HFFc6 (cell line): Measurements from ENCODE around the gene BIRC7. TPM values are rescaled to one million over a fixed set of nuclear protein-coding genes. Genes with fewer than 3 reads are reported as not detected.

Experiments used
- DNase-seq: peaks from one replicate; pipeline ENCODE4 v3.0.0-alpha.2; 2018
- H3K27ac Mint-ChIP-seq: 2 replicates; pipeline ENCODE4 v1.8.0; 2020; ENCODE audit warnings: mild to moderate bottlenecking, mixed read lengths
- H3K27me3 Mint-ChIP-seq: 2 replicates; pipeline ENCODE4 v1.8.0; 2021; ENCODE audit warnings: mild to moderate bottlenecking, moderate library complexity, mixed read lengths; ENCODE audit not compliant: insufficient read depth
- H3K36me3 Mint-ChIP-seq: 2 replicates; pipeline ENCODE4 v1.8.0; 2021; ENCODE audit warnings: low read depth, mixed read lengths
- H3K4me1 Mint-ChIP-seq: 2 replicates; pipeline ENCODE4 v1.8.0; 2020; ENCODE audit warnings: low read depth, mixed read lengths
- H3K4me3 Mint-ChIP-seq: 2 replicates; pipeline ENCODE4 v1.8.0; 2020; ENCODE audit warnings: mild to moderate bottlenecking, moderate library complexity, mixed read lengths
- H3K9me3 Mint-ChIP-seq: 2 replicates; pipeline ENCODE4 v1.8.0; 2020; ENCODE audit warnings: mild to moderate bottlenecking, mixed read lengths
- CTCF ChIP-seq: fragments of 200-600 bp; sonication (generic); IDR thresholded peaks from 2 replicates; pipeline ENCODE4 v1.5.0; 2021; ENCODE audit warnings: antibody characterized with exemption, mild to moderate bottlenecking
- total RNA-seq, 6 experiments: library from RNA; stranded (reverse); fragmentation: NEBNext Ultra II Directional; extraction: Animal tissue kit (Norgen Biotek cat#: 25700); gene quantifications; 2 replicates in 1 of 6; 3 replicates in 5 of 6; pipeline ENCODE4 v1.2.3, GENCODE V29; 2021

The BIRC7 gene
- total RNA-seq, 6 experiments from 2014 or later: not detected

GRCh38 chr20:63227260-63227659, 8.4 kb upstream of the BIRC7 start:
- H3K27ac Mint-ChIP-seq: no peak overlapping the region
- DNase-seq: no peak
- H3K4me3 Mint-ChIP-seq: no peak overlapping the region
- H3K4me1 Mint-ChIP-seq: peaks cover 35% of the 10 kb centered on the region
- H3K27me3 Mint-ChIP-seq: peaks cover 7% of the 10 kb centered on the region
- H3K36me3 Mint-ChIP-seq: no peaks in the 10 kb centered on the region
- no peaks in the 10 kb centered on the region for H3K9me3 Mint-ChIP-seq
- TF ChIP-seq CTCF: no peak

DNA sequence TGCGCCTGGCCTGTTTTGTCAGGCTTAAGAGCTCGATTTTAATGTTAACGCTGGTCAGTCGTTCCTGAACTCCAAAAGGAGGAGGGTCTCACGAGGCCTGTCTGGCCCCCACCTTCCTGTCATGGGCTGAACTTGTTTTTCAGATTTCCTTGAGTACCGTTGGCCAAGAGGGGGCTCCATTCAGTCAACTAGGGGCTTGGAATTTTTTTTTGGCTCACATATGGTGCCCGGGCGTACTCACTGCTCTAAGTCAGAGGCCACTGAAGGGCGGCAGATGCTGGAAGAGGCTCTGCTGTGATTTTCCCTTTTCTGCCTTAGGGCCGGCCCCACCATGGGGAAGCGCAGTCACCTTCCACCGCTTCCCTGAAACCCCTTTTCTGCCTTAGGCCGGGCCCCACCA, 6.9 kb upstream of the BIRC7 start:
- no peaks in the 10 kb centered on the region for H3K9me3 Mint-ChIP-seq
- TF ChIP-seq CTCF: no peak; the same call in 1 of the 2 replicates
- DNase-seq: no peak
- no peak overlapping the region for H3K4me3 Mint-ChIP-seq
- H3K27me3 Mint-ChIP-seq: peaks cover 7% of the 10 kb centered on the region
- H3K36me3 Mint-ChIP-seq: no peaks in the 10 kb centered on the region
- peaks cover 45% of the 10 kb centered on the region for H3K4me1 Mint-ChIP-seq
- no peak overlapping the region for H3K27ac Mint-ChIP-seq

DNA sequence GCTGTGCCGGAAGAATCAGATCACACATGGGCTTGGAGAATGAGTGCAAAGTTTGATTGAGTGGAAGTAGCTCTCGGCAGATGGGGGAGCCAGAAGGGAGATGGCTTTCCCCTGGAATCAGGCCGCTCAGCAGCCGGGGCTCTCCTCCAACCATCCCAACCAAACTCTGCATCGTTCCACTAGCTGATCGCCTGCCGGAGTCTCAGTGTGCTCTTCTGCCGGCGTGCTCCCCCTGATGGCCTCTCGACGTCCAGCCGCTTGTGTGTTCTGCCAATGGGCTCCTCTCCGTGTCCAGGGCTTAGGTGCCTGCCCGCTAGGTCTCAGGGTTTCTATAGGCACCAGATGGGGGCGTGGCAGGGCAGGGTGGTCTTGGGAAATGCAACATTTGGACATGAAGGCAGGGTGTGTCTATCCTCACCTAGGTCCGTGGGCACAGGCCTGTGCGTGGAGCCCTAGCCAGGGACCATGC, 4.9 kb upstream of the BIRC7 start:
- Mint-ChIP-seq H3K4me1 (peaks cover 35% of the 10 kb centered on the region), H3K36me3 (no peaks in the 10 kb centered on the region), H3K9me3 (no peaks in the 10 kb centered on the region), H3K27me3 (peaks cover 7% of the 10 kb centered on the region), H3K27ac (peak overlapping the region; percentile 39; the same call in 1 of the 2 replicates), H3K4me3 (no peak overlapping the region; the same call in 1 of the 2 replicates)
- TF ChIP-seq CTCF: peak; percentile 70
- peak; percentile 53 for DNase-seq

DNA sequence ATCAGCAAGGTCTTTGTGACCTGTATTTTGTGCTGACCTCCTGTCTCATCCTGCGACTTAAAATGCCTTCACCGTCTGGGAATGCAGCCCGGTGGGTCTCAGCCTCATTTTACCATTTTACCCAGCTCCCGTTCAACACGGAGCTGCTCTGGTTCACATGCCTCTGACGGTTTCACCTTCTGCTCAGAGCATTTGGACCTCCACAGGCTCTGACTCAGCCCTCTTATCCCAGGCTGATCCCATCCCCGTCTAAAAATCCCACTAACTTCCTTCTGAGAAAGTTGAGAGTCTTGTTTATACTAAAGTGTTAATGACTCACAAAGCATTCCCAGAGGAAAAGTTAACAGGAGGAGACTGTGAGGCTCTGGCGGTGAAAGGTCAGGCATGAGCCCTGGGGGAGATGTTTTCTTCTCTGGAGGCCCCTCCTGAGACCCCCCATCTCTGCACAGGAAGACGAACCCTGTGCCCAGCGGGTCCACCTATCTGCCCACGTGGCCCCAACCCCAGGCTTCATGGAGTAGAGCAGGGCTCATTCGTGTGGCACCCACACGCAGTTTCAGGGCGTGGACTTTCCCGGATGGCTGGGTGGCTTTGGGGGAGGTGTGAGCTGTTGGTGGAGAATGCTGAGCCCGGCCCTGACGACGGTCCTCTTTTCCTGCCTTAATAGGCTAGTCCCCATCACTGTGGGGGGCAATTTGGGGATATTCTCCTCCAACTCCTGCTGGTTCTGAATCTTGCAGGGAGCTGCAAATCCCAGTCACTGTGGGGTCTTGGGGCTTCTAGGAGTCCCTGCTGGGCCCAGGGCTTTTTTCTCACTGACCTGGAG, 3.3 kb upstream of the BIRC7 start:
- Mint-ChIP-seq H3K4me1 (peaks cover 35% of the 10 kb centered on the region), H3K4me3 (peak overlapping the region; percentile 83), H3K36me3 (no peaks in the 10 kb centered on the region), H3K9me3 (no peaks in the 10 kb centered on the region), H3K27me3 (peaks cover 5% of the 10 kb centered on the region), H3K27ac (peak overlapping the region; percentile 91)
- no peak for TF ChIP-seq CTCF
- peak; percentile 89 for DNase-seq

DNA sequence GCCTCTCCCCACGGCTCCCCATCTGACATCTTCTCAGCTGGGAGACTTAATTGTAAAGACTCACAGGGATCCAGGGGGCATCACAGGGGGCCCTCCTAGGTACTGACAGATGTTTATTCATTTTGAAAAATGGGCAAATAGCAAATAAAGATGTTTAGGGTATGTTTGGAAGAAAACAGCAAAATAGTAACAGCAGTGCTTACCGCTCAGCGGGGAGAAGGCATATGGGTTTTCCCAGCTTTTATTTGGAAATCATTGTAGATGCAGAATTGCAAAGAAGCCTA, 2.7 kb upstream of the BIRC7 start:
- no peak for TF ChIP-seq CTCF
- Mint-ChIP-seq H3K4me3 (peak overlapping the region; percentile 83), H3K36me3 (no peaks in the 10 kb centered on the region), H3K9me3 (no peaks in the 10 kb centered on the region), H3K27ac (peak overlapping the region; percentile 91), H3K27me3 (peaks cover 5% of the 10 kb centered on the region), H3K4me1 (peaks cover 35% of the 10 kb centered on the region)
- DNase-seq: no peak
